Chondrocyte (in vitro differentiated cells): ENCODE results near the gene KCNH8. TPM values are rescaled to one million over a fixed set of nuclear protein-coding genes. Genes with fewer than 3 reads are reported as not detected.

ENCODE experiments used
- DNase-seq: peaks from one replicate; pipeline ENCODE4 v3.0.0; 2021; ENCODE audit warnings: mixed read lengths, low spot score
- H3K27ac Mint-ChIP-seq: one replicate; pipeline ENCODE4 v1.8.0; 2021; ENCODE audit warnings: mild to moderate bottlenecking, moderate library complexity, mixed read lengths; ENCODE audit not compliant: unreplicated experiment
- H3K27me3 Mint-ChIP-seq: 2 replicates; pipeline ENCODE4 v1.8.0; 2021; ENCODE audit warnings: low read depth, mixed read lengths
- H3K36me3 Mint-ChIP-seq: 2 replicates; pipeline ENCODE4 v1.8.0; 2021; ENCODE audit warnings: low read depth, mixed read lengths
- H3K4me1 Mint-ChIP-seq: 2 replicates; pipeline ENCODE4 v1.8.0; 2021; ENCODE audit warnings: low read depth, mild to moderate bottlenecking, mixed read lengths
- H3K4me3 Mint-ChIP-seq: one replicate; pipeline ENCODE4 v1.8.0; 2021; ENCODE audit warnings: mild to moderate bottlenecking, moderate library complexity, mixed read lengths; ENCODE audit not compliant: unreplicated experiment
- H3K9me3 Mint-ChIP-seq: 2 replicates; pipeline ENCODE4 v1.8.0; 2021; ENCODE audit warnings: low read depth, mixed read lengths
- CTCF ChIP-seq: fragments of 200-600 bp; sonication (generic); IDR thresholded peaks from 2 replicates; pipeline ENCODE4 v1.5.0; 2021; ENCODE audit warnings: antibody characterized with exemption, mild to moderate bottlenecking, moderate library complexity
- total RNA-seq: library from RNA; stranded (reverse); gene quantifications from 3 replicates; pipeline ENCODE4 v1.2.1, GENCODE V29; 2021

The KCNH8 gene
- total RNA-seq, 1 donor from 2014 or later, result not detected

DNA sequence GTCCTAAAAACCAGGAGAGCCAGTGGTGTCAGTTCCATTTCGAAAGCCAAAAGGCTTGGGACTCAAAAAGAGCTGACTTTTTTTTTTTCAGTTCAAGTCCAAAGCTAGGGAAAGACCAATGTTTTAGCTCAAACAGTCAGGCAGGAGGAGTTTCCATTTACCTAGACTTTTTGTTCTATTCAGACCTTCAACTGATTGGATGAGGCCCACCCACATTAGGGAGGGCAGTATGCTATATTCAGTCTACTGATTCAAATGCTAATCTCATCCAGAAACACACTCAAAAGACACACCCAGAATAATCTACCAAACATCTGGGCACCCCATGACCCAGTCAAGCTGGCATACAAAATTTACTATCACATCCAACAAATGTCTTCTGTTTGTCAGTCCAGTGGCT lies 374.0 kb downstream of the KCNH8 start:
- TF ChIP-seq CTCF, result no peak
- no peak for DNase-seq
- H3K9me3 Mint-ChIP-seq, result no peaks in the 10 kb centered on the region
- no peak overlapping the region for H3K4me3 Mint-ChIP-seq
- H3K4me1 Mint-ChIP-seq, result no peaks in the 10 kb centered on the region
- H3K27me3 Mint-ChIP-seq, result peaks cover 3% of the 10 kb centered on the region
- no peak overlapping the region for H3K27ac Mint-ChIP-seq
- H3K36me3 Mint-ChIP-seq, result no peaks in the 10 kb centered on the region

DNA sequence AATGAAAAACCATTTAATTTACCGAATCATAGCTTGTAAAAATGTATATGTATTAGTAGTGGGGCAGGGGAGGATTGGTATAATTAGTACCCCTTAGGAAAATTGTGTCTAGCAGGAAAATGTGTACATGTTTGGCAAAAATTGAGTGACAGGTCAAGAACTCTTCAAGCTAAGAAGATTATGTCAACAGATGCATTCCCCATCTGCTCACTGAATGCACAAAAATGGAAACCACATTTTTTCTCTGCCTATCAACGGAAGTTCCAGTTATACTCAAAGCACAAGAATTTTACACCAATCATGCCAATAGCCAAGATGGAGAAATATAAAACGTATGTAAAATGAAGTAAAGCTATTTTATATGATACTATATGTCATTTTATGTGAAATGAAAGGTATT lies 377.8 kb downstream of the KCNH8 start:
- DNase-seq, result no peak
- Mint-ChIP-seq H3K9me3 (no peaks in the 10 kb centered on the region), H3K36me3 (no peaks in the 10 kb centered on the region), H3K27ac (no peak overlapping the region), H3K4me3 (no peak overlapping the region), H3K27me3 (peaks cover 2% of the 10 kb centered on the region), H3K4me1 (no peaks in the 10 kb centered on the region)
- TF ChIP-seq CTCF, result no peak

GRCh38 chr3:19527746-19528145 lies 379.4 kb downstream of the KCNH8 start:
- Mint-ChIP-seq H3K9me3 (no peaks in the 10 kb centered on the region), H3K4me3 (no peak overlapping the region), H3K36me3 (no peaks in the 10 kb centered on the region), H3K27ac (no peak overlapping the region), H3K4me1 (no peaks in the 10 kb centered on the region), H3K27me3 (peaks cover 2% of the 10 kb centered on the region)
- no peak for DNase-seq
- no peak for TF ChIP-seq CTCF

DNA sequence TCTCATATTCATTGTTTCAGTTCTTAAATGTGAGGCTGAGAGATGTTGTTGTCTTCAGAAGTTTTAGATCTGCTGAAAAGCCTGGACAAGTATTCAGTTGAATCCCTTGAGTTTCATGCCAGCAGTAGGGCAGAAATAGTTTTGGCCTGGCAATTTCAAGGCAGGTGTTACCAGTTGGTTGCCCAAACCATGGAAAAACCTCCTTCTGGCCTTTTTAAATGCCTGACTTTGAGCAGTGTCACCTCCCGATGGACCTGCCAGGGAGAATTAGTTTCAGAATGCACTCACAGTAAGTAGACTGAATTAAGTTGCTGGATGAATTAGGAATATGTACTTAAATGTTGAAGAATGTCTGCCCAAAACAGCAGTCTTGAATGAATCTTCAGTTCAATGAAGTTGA lies 383.1 kb downstream of the KCNH8 start:
- no peak for TF ChIP-seq CTCF
- H3K4me3 Mint-ChIP-seq, result no peak overlapping the region
- no peak for DNase-seq
- no peaks in the 10 kb centered on the region for H3K36me3 Mint-ChIP-seq
- no peaks in the 10 kb centered on the region for H3K9me3 Mint-ChIP-seq
- peaks cover 2% of the 10 kb centered on the region for H3K27me3 Mint-ChIP-seq
- H3K27ac Mint-ChIP-seq, result no peak overlapping the region
- no peaks in the 10 kb centered on the region for H3K4me1 Mint-ChIP-seq

DNA sequence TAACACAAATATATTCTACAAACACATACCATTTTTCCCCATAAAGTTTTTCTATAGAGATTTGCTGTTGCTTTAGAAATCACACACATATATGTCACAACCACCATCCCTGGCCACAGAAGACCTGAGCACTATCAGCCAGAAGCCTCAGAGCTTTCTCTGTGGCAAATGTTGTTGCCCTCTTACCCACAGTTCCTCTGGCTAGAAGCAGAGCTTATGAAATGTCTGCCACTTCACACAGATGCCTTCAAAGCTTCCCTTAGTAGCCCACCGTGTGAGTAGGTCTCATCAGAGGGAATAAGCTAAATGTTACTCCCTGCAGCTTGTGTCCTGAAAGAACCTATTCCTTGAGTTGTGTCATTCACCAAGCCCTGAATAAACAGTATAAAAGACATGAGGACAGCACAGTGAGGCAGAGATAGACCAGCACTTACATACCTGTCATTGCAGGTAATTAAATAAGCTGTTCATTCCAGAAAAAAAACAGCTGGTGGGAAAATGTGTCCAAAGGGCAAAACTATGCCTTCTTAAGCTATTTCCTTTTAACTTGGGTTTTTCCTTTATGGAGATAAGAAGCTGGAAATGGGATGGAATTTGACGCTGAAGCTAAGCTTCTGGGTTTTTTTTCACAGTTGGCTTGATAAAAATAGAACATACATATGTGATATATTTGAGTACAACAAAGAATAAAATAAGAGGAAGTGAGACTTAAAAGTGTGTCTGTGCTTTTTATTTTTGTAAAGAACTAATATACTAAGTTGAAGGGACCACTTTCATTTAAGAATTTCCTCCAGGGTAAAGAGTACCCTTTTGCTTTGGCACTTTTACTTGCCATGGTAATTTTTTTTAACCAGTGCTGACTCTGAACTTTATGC lies 391.4 kb downstream of the KCNH8 start:
- Mint-ChIP-seq H3K4me1 (no peaks in the 10 kb centered on the region), H3K9me3 (no peaks in the 10 kb centered on the region), H3K27ac (no peak overlapping the region), H3K27me3 (peaks cover 5% of the 10 kb centered on the region), H3K36me3 (no peaks in the 10 kb centered on the region), H3K4me3 (no peak overlapping the region)
- no peak for DNase-seq
- TF ChIP-seq CTCF, result no peak
